Keratinocyte (primary cell): ENCODE results near the gene ARL15. TPM values are rescaled to one million over a fixed set of nuclear protein-coding genes. Genes with fewer than 3 reads are reported as not detected.

Experiments used
- DNase-seq: peaks from one replicate; pipeline ENCODE4 v3.0.0-alpha.2; 2011; ENCODE audit warnings: low read depth, missing footprints, low spot score
- FAIRE-seq: peaks from 2 replicates; lab custom pipeline; 2011; peaks lifted over from hg19 to GRCh38; lab: Jason Lieb, UNC
- H2AFZ ChIP-seq: 2 replicates; pipeline ENCODE4 v1.6.0; 2012; ENCODE audit warnings: low read length, control low read depth, inconsistent platforms; ENCODE audit not compliant: control insufficient read depth
- H3K27ac ChIP-seq: 2 replicates; pipeline ENCODE4 v1.5.1; 2011; ENCODE audit warnings: low read length; ENCODE audit not compliant: control insufficient read depth, insufficient read depth
- H3K27me3 ChIP-seq: 3 replicates; pipeline ENCODE4 v1.6.0; 2011; ENCODE audit warnings: low read length; ENCODE audit not compliant: control insufficient read depth, insufficient read depth; ENCODE audit errors: extremely low read depth
- H3K36me3 ChIP-seq, 2 experiments: 2 replicates in 1 of 2; 3 replicates in 1 of 2; pipeline ENCODE4 v1.5.1; 2011; ENCODE audit warnings: low read length in 2 of 2, mild to moderate bottlenecking in 1 of 2; ENCODE audit not compliant: control insufficient read depth in 2 of 2, insufficient read depth in 2 of 2; ENCODE audit errors: extremely low read depth in 1 of 2
- H3K4me1 ChIP-seq: 3 replicates; pipeline ENCODE4 v1.5.1; 2011; ENCODE audit warnings: low read length; ENCODE audit not compliant: control insufficient read depth, insufficient read depth; ENCODE audit errors: extremely low read depth
- H3K4me2 ChIP-seq: 3 replicates; pipeline ENCODE4 v1.6.0; 2011; ENCODE audit warnings: low read depth, low read length; ENCODE audit not compliant: control insufficient read depth, insufficient read depth; ENCODE audit errors: extremely low read depth
- H3K4me3 ChIP-seq, 3 experiments: fragments of 200-600 bp in 1 of 3; sonication (generic) in 1 of 3; 2 replicates in 2 of 3; 3 replicates in 1 of 3; pipeline ENCODE4 v1.5.1; 2011 to 2016; ENCODE audit warnings: low read length in 3 of 3, mild to moderate bottlenecking in 3 of 3, control low read depth in 2 of 3, inconsistent platforms in 1 of 3, low read depth in 1 of 3, mixed read lengths in 1 of 3, mixed run types in 1 of 3, moderate library complexity in 1 of 3; ENCODE audit not compliant: control insufficient read depth in 2 of 3, insufficient read depth in 2 of 3; ENCODE audit errors: extremely low read depth in 1 of 3
- H3K79me2 ChIP-seq: 2 replicates; pipeline ENCODE4 v1.6.0; 2012; ENCODE audit warnings: low read length; ENCODE audit not compliant: control insufficient read depth, insufficient read depth
- H3K9ac ChIP-seq: 3 replicates; pipeline ENCODE4 v1.6.0; 2011; ENCODE audit warnings: low read length; ENCODE audit not compliant: control insufficient read depth, insufficient read depth; ENCODE audit errors: extremely low read depth
- H3K9me1 ChIP-seq: 3 replicates; pipeline ENCODE4 v1.6.0; 2011; ENCODE audit warnings: low read length; ENCODE audit not compliant: control insufficient read depth, insufficient read depth; ENCODE audit errors: extremely low read depth
- H3K9me3 ChIP-seq: 2 replicates; pipeline ENCODE4 v1.5.1; 2012; ENCODE audit warnings: low read depth, low read length; ENCODE audit not compliant: control insufficient read depth
- H4K20me1 ChIP-seq: 3 replicates; pipeline ENCODE4 v1.6.0; 2011; ENCODE audit warnings: low read length; ENCODE audit not compliant: control insufficient read depth, insufficient read depth; ENCODE audit errors: extremely low read depth
- EZH2 ChIP-seq: IDR thresholded peaks from one replicate; pipeline ENCODE4 v1.6.1; 2012; ENCODE audit warnings: inconsistent platforms, mild to moderate bottlenecking, low read length, moderate library complexity
- dilution Hi-C: fragments of 300-500 bp; cut with MboI; formaldehyde crosslinking; loops from one replicate; pipeline ENCODE4 v1.7.0; 2020; ENCODE audit warnings: low sequenced_read_pairs; ENCODE audit not compliant: extremely low pct_ligation_motif_present
- polyA plus RNA-seq, 5 experiments: library from polyadenylated mRNA; depleted of rRNA in 3 of 5; stranded (reverse) in 3 of 5; stranded (forward) in 1 of 5; unstranded in 1 of 5; fragments of >200 nt; gene quantifications; 1 replicate in 1 of 5; 2 replicates in 3 of 5; 3 replicates in 1 of 5; pipeline versions ENCODE4 v1.2.1 to v1.2.3, GENCODE V29; 2011 to 2012; ENCODE audit warnings: missing spikeins in 2 of 5, low read depth in 1 of 5, low replicate concordance in 1 of 5
- TF ChIP-seq, protein P1 (sequence below), 3 experiments: IDR thresholded peaks in 1 of 3; conservative IDR thresholded peaks in 1 of 3; optimal IDR thresholded peaks in 1 of 3; 2 replicates in 2 of 3; 3 replicates in 1 of 3; pipeline versions ENCODE3 to v1.5.1; 2011; ENCODE audit warnings: low read length in 3 of 3, mild to moderate bottlenecking in 3 of 3, moderate library complexity in 2 of 3, control low read depth in 1 of 3, inconsistent platforms in 1 of 3; ENCODE audit not compliant: insufficient read depth in 2 of 3; ENCODE audit errors: extremely low read depth in 1 of 3

The ARL15 gene
- polyA plus RNA-seq, 1 donor (not counting 4 experiments of a cell fraction or from before 2014, with no cell fraction given) = 19.7 TPM

DNA sequence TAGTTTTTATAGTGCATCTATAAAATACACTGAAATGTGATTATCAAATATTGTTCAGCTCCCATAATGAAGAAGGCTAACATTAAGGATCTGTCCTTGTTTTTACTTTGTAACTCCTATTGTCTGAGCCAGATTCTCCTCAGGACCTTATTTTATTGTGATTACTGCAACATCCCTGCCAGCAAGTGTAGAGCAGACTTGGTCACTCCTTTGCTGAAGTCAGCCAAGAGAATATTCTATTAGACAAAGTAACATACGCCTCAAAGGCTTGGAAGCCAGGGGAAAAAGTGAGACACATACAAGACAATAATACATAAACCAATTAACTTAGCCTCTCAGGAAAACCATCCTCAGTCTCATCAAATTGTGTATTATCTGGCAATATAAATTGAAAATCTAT lies 269.6 kb downstream of the ARL15 start:
- no peaks in the 10 kb centered on the region for H4K20me1 ChIP-seq
- H3K9me1 ChIP-seq = no peaks in the 10 kb centered on the region
- no peaks in the 10 kb centered on the region for H3K9me3 ChIP-seq
- no peak overlapping the region for H3K4me3 ChIP-seq
- no peaks in the 10 kb centered on the region for H3K4me1 ChIP-seq
- no peaks in the 10 kb centered on the region for H3K27me3 ChIP-seq
- no peak overlapping the region for H3K9ac ChIP-seq
- no peak overlapping the region for H3K4me2 ChIP-seq
- no peak for DNase-seq
- H3K36me3 ChIP-seq = no peaks in the 10 kb centered on the region
- dilution Hi-C loops = no loop called here
- no peaks in the 10 kb centered on the region for H3K79me2 ChIP-seq
- no peak overlapping the region for H2AFZ ChIP-seq
- FAIRE-seq = no peak
- TF ChIP-seq, protein P1, sequence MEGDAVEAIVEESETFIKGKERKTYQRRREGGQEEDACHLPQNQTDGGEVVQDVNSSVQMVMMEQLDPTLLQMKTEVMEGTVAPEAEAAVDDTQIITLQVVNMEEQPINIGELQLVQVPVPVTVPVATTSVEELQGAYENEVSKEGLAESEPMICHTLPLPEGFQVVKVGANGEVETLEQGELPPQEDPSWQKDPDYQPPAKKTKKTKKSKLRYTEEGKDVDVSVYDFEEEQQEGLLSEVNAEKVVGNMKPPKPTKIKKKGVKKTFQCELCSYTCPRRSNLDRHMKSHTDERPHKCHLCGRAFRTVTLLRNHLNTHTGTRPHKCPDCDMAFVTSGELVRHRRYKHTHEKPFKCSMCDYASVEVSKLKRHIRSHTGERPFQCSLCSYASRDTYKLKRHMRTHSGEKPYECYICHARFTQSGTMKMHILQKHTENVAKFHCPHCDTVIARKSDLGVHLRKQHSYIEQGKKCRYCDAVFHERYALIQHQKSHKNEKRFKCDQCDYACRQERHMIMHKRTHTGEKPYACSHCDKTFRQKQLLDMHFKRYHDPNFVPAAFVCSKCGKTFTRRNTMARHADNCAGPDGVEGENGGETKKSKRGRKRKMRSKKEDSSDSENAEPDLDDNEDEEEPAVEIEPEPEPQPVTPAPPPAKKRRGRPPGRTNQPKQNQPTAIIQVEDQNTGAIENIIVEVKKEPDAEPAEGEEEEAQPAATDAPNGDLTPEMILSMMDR (optimal IDR thresholded peaks at IDR 0.05 in 1 of 3, IDR thresholded peaks at IDR 0.05 in 1 of 3, conservative IDR thresholded peaks at IDR 0.05 in 1 of 3; ENCODE audit: extremely low read depth in 1 of 3, insufficient read depth in 2 of 3, low read length in 3 of 3) = no peak
- no peak for TF ChIP-seq EZH2
- no peak overlapping the region for H3K27ac ChIP-seq

DNA sequence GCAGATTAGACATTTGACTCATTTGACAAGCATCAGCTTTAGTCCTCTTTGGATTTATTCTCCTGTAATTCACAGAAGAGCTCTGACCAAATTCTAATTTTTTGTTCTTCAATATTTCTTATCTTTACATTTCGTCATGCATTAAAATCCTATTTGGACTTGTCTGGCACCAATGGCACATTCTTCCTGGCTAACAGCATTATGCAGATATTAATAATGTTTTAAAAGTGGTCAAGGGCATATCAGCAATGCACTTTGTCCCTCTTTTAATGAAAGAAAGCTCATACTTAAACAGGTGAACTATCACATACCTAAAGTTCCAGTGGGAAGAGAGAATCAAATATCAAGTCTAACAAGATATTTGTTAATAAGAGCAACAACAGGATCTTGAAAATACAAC lies 270.4 kb downstream of the ARL15 start:
- DNase-seq (no peak), FAIRE-seq (no peak)
- no peaks in the 10 kb centered on the region for H3K9me3 ChIP-seq
- no peaks in the 10 kb centered on the region for H3K9me1 ChIP-seq
- H3K4me1 ChIP-seq = no peaks in the 10 kb centered on the region
- no peaks in the 10 kb centered on the region for H3K27me3 ChIP-seq
- no peak overlapping the region for H3K4me2 ChIP-seq
- no peak overlapping the region for H2AFZ ChIP-seq
- TF ChIP-seq, protein P1 (optimal IDR thresholded peaks at IDR 0.05 in 1 of 3, IDR thresholded peaks at IDR 0.05 in 1 of 3, conservative IDR thresholded peaks at IDR 0.05 in 1 of 3; ENCODE audit: extremely low read depth in 1 of 3, insufficient read depth in 2 of 3, low read length in 3 of 3) = no peak
- no peak for TF ChIP-seq EZH2
- dilution Hi-C loops = no loop called here
- no peaks in the 10 kb centered on the region for H4K20me1 ChIP-seq
- H3K4me3 ChIP-seq = no peak overlapping the region
- H3K9ac ChIP-seq = no peak overlapping the region
- H3K79me2 ChIP-seq = no peaks in the 10 kb centered on the region
- no peaks in the 10 kb centered on the region for H3K36me3 ChIP-seq
- H3K27ac ChIP-seq = no peak overlapping the region
